ENCODE data around the gene NEK11.

DNA sequence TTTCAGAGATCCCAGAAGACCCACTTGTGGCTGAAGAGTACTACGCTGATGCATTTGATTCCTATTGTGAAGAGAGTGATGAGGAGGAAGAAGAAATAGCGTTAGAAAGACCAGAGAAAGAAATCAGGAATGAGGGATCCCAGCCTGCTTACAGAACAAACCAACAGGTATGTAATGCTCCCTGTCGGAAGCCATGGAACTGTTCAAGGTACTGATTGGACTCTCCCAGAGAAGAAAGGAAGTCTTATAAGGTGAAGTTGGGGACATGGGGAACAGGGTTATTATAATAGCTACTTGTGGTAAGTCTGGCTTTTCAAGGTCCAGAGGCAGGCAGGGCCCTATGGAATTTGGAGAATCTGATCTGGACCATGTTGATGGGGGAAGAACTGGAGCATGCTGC is 201.8 kb downstream of the NEK11 start:
- TF ChIP-seq, protein P1, sequence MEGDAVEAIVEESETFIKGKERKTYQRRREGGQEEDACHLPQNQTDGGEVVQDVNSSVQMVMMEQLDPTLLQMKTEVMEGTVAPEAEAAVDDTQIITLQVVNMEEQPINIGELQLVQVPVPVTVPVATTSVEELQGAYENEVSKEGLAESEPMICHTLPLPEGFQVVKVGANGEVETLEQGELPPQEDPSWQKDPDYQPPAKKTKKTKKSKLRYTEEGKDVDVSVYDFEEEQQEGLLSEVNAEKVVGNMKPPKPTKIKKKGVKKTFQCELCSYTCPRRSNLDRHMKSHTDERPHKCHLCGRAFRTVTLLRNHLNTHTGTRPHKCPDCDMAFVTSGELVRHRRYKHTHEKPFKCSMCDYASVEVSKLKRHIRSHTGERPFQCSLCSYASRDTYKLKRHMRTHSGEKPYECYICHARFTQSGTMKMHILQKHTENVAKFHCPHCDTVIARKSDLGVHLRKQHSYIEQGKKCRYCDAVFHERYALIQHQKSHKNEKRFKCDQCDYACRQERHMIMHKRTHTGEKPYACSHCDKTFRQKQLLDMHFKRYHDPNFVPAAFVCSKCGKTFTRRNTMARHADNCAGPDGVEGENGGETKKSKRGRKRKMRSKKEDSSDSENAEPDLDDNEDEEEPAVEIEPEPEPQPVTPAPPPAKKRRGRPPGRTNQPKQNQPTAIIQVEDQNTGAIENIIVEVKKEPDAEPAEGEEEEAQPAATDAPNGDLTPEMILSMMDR (IDR thresholded peaks at IDR 0.05; ENCODE audit: insufficient read depth, low read depth, low read length): no peak
- no peak for TF ChIP-seq EZH2 (IDR thresholded peaks at IDR 0.05; ENCODE audit: insufficient read depth, low read length)
